ENCODE data around the gene RABL2B.

DNA sequence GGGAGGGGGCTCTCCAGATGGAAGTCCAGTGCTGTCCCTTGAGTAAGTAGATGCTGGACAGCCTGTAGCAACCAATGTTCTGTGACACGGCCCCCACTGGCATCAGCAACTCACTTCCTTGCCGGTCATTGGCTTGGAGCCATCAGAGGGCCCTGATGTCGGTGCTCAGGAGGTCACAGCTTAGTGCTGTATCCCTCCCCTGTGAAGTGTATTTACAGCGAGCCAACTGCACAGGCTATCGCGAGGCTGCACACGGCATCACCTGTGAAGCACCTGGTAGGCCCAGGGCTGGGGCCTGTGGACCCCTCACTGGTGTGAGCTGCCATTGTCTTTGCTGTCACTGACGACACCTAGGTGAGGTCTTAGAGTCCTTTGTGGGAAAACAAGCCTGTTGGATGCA, 58.8 kb downstream of the RABL2B start:
- TF ChIP-seq, protein P1, sequence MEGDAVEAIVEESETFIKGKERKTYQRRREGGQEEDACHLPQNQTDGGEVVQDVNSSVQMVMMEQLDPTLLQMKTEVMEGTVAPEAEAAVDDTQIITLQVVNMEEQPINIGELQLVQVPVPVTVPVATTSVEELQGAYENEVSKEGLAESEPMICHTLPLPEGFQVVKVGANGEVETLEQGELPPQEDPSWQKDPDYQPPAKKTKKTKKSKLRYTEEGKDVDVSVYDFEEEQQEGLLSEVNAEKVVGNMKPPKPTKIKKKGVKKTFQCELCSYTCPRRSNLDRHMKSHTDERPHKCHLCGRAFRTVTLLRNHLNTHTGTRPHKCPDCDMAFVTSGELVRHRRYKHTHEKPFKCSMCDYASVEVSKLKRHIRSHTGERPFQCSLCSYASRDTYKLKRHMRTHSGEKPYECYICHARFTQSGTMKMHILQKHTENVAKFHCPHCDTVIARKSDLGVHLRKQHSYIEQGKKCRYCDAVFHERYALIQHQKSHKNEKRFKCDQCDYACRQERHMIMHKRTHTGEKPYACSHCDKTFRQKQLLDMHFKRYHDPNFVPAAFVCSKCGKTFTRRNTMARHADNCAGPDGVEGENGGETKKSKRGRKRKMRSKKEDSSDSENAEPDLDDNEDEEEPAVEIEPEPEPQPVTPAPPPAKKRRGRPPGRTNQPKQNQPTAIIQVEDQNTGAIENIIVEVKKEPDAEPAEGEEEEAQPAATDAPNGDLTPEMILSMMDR (IDR thresholded peaks at IDR 0.05), result no peak
- TF ChIP-seq POLR2AphosphoS5 (IDR thresholded peaks at IDR 0.05; ENCODE audit: insufficient read depth in 1 of 2, low read depth in 1 of 2) (no peak), POLR2A (IDR thresholded peaks at IDR 0.05) (no peak)
